ENCODE data around the gene AGBL4. TPM values are rescaled to one million over a fixed set of nuclear protein-coding genes. Genes with fewer than 3 reads are reported as not detected.

Gene AGBL4
- total RNA-seq, 4 donors from 2014 or later, result 0.19 to 1.0 (median 1.0) TPM; not detected in 1

DNA sequence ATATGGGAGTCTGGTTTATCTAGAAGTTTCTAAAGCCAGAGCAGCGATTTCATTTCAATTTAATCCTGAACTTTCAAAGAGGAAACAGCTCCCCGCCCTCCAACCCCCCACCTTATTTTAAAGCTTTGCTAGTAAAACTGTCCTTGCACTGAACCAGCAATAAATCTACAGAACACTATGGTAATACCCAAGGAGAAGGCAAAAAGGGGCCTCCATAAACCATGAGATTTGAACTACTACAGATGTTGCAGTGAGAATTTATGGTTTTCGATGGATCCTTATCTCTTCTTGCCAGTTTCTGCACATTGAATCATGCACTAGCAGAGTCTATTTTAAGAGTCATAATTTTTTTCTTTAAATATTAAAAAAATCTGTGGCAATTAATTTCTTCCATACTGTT, 1182.3 kb downstream of the AGBL4 start:
- no peaks in the 10 kb centered on the region for H3K27me3 ChIP-seq

DNA sequence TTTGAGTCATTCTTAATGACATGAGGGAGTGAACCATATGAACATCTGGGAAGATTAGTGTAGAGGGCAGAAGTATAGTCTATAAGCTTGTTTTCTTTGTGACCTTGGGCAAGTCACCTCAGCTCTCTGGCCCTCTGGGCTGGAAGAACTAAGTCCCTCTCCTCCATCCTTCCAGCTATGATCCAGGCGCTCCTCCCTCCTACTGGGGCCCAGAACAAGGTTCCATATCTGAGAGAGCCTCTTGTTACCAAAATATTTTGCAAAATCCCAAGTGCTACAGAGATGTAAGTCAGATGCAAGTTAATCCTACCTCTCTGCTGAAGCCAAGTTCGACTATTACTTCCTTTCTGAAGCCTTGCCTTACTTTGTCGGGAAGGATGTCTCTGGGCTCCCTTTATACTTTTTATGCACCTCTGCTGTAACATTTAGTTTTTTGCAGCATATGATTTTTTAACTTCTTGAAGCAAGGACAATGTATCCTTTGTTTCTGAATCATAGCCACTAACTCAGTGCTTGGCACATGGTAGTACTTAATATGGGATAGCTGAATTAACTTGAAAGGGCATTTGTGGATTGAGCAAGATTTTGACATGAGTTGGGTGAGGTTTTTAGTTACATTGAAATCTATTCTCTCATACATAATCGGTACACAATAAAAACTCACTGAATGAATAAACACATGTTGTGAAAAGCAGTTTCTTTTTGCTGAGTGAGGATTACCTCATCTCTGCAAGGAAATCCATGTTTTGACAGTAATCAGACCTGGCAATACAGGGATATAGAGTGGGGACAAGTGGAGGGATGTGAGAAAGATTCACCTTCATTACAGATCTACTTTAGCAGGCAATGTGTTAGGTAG, 1192.4 kb downstream of the AGBL4 start:
- 63% methylated on average over 4 of the region's 4 CpGs for WGBS
- no peaks in the 10 kb centered on the region for H3K27me3 ChIP-seq
- no peaks in the 10 kb centered on the region for H3K4me1 ChIP-seq
- no peaks in the 10 kb centered on the region for H3K9me3 ChIP-seq
- no peak for TF ChIP-seq POLR2AphosphoS5 (IDR thresholded peaks at IDR 0.05)
- TF ChIP-seq, protein P1, sequence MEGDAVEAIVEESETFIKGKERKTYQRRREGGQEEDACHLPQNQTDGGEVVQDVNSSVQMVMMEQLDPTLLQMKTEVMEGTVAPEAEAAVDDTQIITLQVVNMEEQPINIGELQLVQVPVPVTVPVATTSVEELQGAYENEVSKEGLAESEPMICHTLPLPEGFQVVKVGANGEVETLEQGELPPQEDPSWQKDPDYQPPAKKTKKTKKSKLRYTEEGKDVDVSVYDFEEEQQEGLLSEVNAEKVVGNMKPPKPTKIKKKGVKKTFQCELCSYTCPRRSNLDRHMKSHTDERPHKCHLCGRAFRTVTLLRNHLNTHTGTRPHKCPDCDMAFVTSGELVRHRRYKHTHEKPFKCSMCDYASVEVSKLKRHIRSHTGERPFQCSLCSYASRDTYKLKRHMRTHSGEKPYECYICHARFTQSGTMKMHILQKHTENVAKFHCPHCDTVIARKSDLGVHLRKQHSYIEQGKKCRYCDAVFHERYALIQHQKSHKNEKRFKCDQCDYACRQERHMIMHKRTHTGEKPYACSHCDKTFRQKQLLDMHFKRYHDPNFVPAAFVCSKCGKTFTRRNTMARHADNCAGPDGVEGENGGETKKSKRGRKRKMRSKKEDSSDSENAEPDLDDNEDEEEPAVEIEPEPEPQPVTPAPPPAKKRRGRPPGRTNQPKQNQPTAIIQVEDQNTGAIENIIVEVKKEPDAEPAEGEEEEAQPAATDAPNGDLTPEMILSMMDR (IDR thresholded peaks at IDR 0.05), result no peak
- no peak for TF ChIP-seq POLR2A (IDR thresholded peaks at IDR 0.05)
- TF ChIP-seq EP300 (IDR thresholded peaks at IDR 0.05), result no peak
- no peak overlapping the region for H3K4me3 ChIP-seq
- DNase-seq (ENCODE audit: low spot score in 2 of 2), result no peak
- H3K27ac ChIP-seq, result no peak overlapping the region
- no peaks in the 10 kb centered on the region for H3K36me3 ChIP-seq

More for the DNA sequence above, 1182.3 kb downstream of the AGBL4 start:
- H3K36me3 ChIP-seq, result no peaks in the 10 kb centered on the region
- no peaks in the 10 kb centered on the region for H3K9me3 ChIP-seq
- no peaks in the 10 kb centered on the region for H3K4me1 ChIP-seq
- H3K27ac ChIP-seq, result no peak overlapping the region
- DNase-seq (ENCODE audit: low spot score in 2 of 2), result no peak
- TF ChIP-seq POLR2A (IDR thresholded peaks at IDR 0.05) (no peak), POLR2AphosphoS5 (IDR thresholded peaks at IDR 0.05) (no peak), EP300 (IDR thresholded peaks at IDR 0.05) (no peak)
- TF ChIP-seq, protein P1 (IDR thresholded peaks at IDR 0.05), result no peak
- no peak overlapping the region for H3K4me3 ChIP-seq
- WGBS, result 56% methylated on average over 3 of the region's 3 CpGs

DNA sequence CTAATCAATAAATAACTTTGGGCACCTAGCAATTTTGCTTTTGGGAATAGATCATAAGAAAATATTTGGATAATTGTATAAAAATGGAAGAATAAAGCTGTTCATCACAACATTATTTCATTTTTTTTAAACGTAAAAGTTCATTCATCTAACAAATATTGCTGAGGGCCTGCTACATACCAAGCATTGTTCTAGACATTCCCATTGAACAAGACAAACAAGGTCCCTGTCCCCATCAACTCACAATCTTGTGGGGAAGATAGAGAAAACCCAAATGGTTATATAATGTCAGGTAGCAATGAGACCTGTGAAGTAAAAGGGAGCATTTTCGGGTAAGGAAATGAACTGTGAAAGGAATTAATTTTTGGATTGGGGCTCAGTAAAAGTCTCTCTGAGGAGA, 1193.0 kb downstream of the AGBL4 start:
- H3K27me3 ChIP-seq, result no peaks in the 10 kb centered on the region
- no peaks in the 10 kb centered on the region for H3K36me3 ChIP-seq
- H3K9me3 ChIP-seq, result no peaks in the 10 kb centered on the region
- DNase-seq (ENCODE audit: low spot score in 2 of 2), result no peak
- WGBS, result 62% methylated on average over 2 of the region's 2 CpGs
- TF ChIP-seq, protein P1 (IDR thresholded peaks at IDR 0.05), result no peak
- TF ChIP-seq POLR2A (IDR thresholded peaks at IDR 0.05) (no peak), EP300 (IDR thresholded peaks at IDR 0.05) (no peak), POLR2AphosphoS5 (IDR thresholded peaks at IDR 0.05) (no peak)
- no peaks in the 10 kb centered on the region for H3K4me1 ChIP-seq
- no peak overlapping the region for H3K4me3 ChIP-seq
- H3K27ac ChIP-seq, result no peak overlapping the region

DNA sequence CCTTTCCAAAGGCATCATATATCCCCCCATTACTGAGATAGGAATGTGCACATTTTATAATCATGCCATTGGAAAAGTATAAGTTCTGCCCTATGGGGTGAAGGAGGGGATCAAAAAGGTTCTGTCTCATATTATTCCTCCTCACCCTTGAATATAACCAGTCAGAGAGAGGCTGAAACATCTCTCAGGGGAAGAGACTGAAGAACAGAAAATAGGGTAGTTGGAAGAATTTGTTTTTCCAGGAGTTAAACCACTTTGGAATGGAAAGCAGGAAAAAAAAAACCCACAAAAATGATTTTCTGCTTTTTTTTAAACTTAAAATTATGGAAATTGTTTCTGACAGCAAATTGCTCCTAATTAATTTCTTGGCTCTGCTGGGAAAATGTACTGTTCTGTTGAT, 1194.3 kb downstream of the AGBL4 start:
- no peaks in the 10 kb centered on the region for H3K4me1 ChIP-seq
- H3K4me3 ChIP-seq, result no peak overlapping the region
- TF ChIP-seq, protein P1 (IDR thresholded peaks at IDR 0.05), result no peak
- TF ChIP-seq POLR2A (IDR thresholded peaks at IDR 0.05) (no peak), POLR2AphosphoS5 (IDR thresholded peaks at IDR 0.05) (no peak), EP300 (IDR thresholded peaks at IDR 0.05) (no peak)
- H3K9me3 ChIP-seq, result no peaks in the 10 kb centered on the region
- H3K27ac ChIP-seq, result no peak overlapping the region
- no peaks in the 10 kb centered on the region for H3K36me3 ChIP-seq
- H3K27me3 ChIP-seq, result no peaks in the 10 kb centered on the region
- DNase-seq (ENCODE audit: low spot score in 2 of 2), result no peak

DNA sequence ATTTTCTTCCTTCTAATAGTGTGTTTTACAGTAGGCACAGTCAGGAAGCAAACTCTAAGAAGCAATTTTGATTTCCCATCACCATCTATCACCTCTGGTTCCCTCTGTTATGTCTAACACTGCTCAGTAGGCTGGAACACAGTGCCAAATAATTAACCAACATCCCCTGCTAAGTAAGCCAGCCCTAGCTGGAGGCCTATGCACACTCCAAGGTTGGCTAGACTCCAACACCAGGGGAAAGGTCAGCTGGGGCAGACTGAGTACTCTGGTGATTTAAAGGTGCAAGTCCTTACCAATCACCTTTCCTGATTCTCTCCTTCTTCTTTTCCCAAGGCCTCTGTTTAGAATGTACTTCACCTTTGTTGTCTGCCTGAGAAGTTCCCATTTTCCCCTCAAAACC, 1200.6 kb downstream of the AGBL4 start:
- Histone ChIP-seq H3K4me3 (no peak overlapping the region), H3K4me1 (no peaks in the 10 kb centered on the region), H3K27me3 (no peaks in the 10 kb centered on the region), H3K9me3 (no peaks in the 10 kb centered on the region), H3K36me3 (no peaks in the 10 kb centered on the region), H3K27ac (no peak overlapping the region)
- TF ChIP-seq POLR2A (IDR thresholded peaks at IDR 0.05) (no peak), POLR2AphosphoS5 (IDR thresholded peaks at IDR 0.05) (no peak), EP300 (IDR thresholded peaks at IDR 0.05) (no peak)
- TF ChIP-seq, protein P1 (IDR thresholded peaks at IDR 0.05), result no peak
- DNase-seq (ENCODE audit: low spot score in 2 of 2), result no peak
